Measurements from ENCODE around the gene GMFB. TPM values are rescaled to one million over a fixed set of nuclear protein-coding genes. Genes with fewer than 3 reads are reported as not detected.

Gene GMFB
- total RNA-seq, 5 donors from 2014 or later (not counting 1 experiment from before 2014, with no cell fraction given) = 26.2 to 33.0 (median 27.8) TPM

GRCh38 chr14:54498579-54498978 is 9.8 kb upstream of the GMFB start:
- CTCF ChIA-PET = no interaction called here
- H3K36me3 Mint-ChIP-seq = no peaks in the 10 kb centered on the region

GRCh38 chr14:54498095-54498531 is 9.3 kb upstream of the GMFB start:
- Histone ChIP-seq H3K4me1 (ENCODE audit: control insufficient read depth in 1 of 2, extremely low read depth in 1 of 2, insufficient read depth in 2 of 2, low read length in 2 of 2) (no peaks in the 10 kb centered on the region), H3K27me3 (replicated peaks in 1 of 2; ENCODE audit: control insufficient read depth in 2 of 2, extremely low read depth in 1 of 2, insufficient read depth in 2 of 2, low read length in 1 of 2) (peaks cover 0 to 17% of the 10 kb centered on the region in 2 experiments), H3K27ac (ENCODE audit: low read length) (no peak overlapping the region), H3K4me3 (ENCODE audit: control insufficient read depth in 1 of 2, extremely low read depth in 1 of 2, low read length in 1 of 2) (no peak overlapping the region), H3K9me3 (no peaks in the 10 kb centered on the region), H3K36me3 (ENCODE audit: control insufficient read depth in 2 of 2, extremely low read depth in 1 of 2, insufficient read depth in 1 of 2, low read length in 1 of 2) (no peaks in the 10 kb centered on the region)
- Mint-ChIP-seq H3K27me3 (peaks cover 19 to 27% of the 10 kb centered on the region in 2 donors), H3K4me3 (no peak overlapping the region), H3K9me3 (no peaks in the 10 kb centered on the region), H3K36me3 (no peaks in the 10 kb centered on the region), H3K4me1 (no peaks in the 10 kb centered on the region), H3K27ac (no peak overlapping the region)
- no peak for ATAC-seq (replicated peaks in 1 of 4)
- POLR2A ChIA-PET = no interaction called here
- WGBS (ENCODE audit: insufficient coverage) = 88% methylated on average over 1 of the region's 5 CpGs
- CTCF ChIA-PET = no interaction called here
- DNase-seq = no peak

More at GRCh38 chr14:54498579-54498978, 9.8 kb upstream of the GMFB start:
- H3K9me3 ChIP-seq = no peaks in the 10 kb centered on the region
- peaks cover 19 to 27% of the 10 kb centered on the region in 2 donors for H3K27me3 Mint-ChIP-seq
- DNase-seq (no peak), ATAC-seq (replicated peaks in 1 of 4) (no peak)
- no peaks in the 10 kb centered on the region for H3K4me1 ChIP-seq (ENCODE audit: control insufficient read depth in 1 of 2, extremely low read depth in 1 of 2, insufficient read depth in 2 of 2, low read length in 2 of 2)
- H3K36me3 ChIP-seq (ENCODE audit: control insufficient read depth in 2 of 2, extremely low read depth in 1 of 2, insufficient read depth in 1 of 2, low read length in 1 of 2) = no peaks in the 10 kb centered on the region
- H3K4me1 Mint-ChIP-seq = no peaks in the 10 kb centered on the region
- no peak overlapping the region for H3K27ac ChIP-seq (ENCODE audit: low read length)
- no peaks in the 10 kb centered on the region for H3K9me3 Mint-ChIP-seq
- WGBS (ENCODE audit: insufficient coverage) = 80% methylated on average over 4 of the region's 7 CpGs
- H3K27me3 ChIP-seq (replicated peaks in 1 of 2; ENCODE audit: control insufficient read depth in 2 of 2, extremely low read depth in 1 of 2, insufficient read depth in 2 of 2, low read length in 1 of 2) = peaks cover 0 to 20% of the 10 kb centered on the region in 2 experiments
- no peak overlapping the region for H3K4me3 ChIP-seq (ENCODE audit: control insufficient read depth in 1 of 2, extremely low read depth in 1 of 2, low read length in 1 of 2)
- H3K27ac Mint-ChIP-seq = no peak overlapping the region
- H3K4me3 Mint-ChIP-seq = no peak overlapping the region
- POLR2A ChIA-PET = interaction anchor here in 1 of 2 donors (1.2 kb wide), 1 partner anchor 14 kb away, joined by 4 read pairs; no protein-coding TSS in a partner anchor

- ATAC-seq (replicated peaks in 1 of 4) (no peak), DNase-seq (no peak)
- H3K27me3 ChIP-seq (replicated peaks in 1 of 2; ENCODE audit: control insufficient read depth in 2 of 2, extremely low read depth in 1 of 2, insufficient read depth in 2 of 2, low read length in 1 of 2) = peaks cover 0 to 16% of the 10 kb centered on the region in 2 experiments
- Mint-ChIP-seq H3K27ac (no peak overlapping the region), H3K4me1 (peaks cover 0 to 1% (median 0%) of the 10 kb centered on the region in 3 donors), H3K4me3 (no peak overlapping the region), H3K36me3 (no peaks in the 10 kb centered on the region), H3K27me3 (peaks cover 19 to 24% of the 10 kb centered on the region in 2 donors), H3K9me3 (no peaks in the 10 kb centered on the region)
- no peaks in the 10 kb centered on the region for H3K9me3 ChIP-seq
- no peak overlapping the region for H3K4me3 ChIP-seq (ENCODE audit: control insufficient read depth in 1 of 2, extremely low read depth in 1 of 2, low read length in 1 of 2)
- CTCF ChIA-PET = interaction anchor here (0.6 to 1.2 kb wide), 4 partner anchors 9 to 277 kb away, joined by 3 to 6 read pairs (median 4); partner anchors contain the start of gene GMFB (in 1 of the 2)
- POLR2A ChIA-PET = interaction anchor here in 1 of 2 donors (0.6 kb wide), 1 partner anchor 9 kb away, joined by 5 read pairs; no protein-coding TSS in a partner anchor
- no peaks in the 10 kb centered on the region for H3K36me3 ChIP-seq (ENCODE audit: control insufficient read depth in 2 of 2, extremely low read depth in 1 of 2, insufficient read depth in 1 of 2, low read length in 1 of 2)
- H3K4me1 ChIP-seq (ENCODE audit: control insufficient read depth in 1 of 2, extremely low read depth in 1 of 2, insufficient read depth in 2 of 2, low read length in 2 of 2) = no peaks in the 10 kb centered on the region
- no peak overlapping the region for H3K27ac ChIP-seq (ENCODE audit: low read length)
- 67% methylated on average over 1 of the region's 2 CpGs for WGBS (ENCODE audit: insufficient coverage)
Measured at GRCh38 chr14:54497224-54497623, 8.4 kb upstream of the GMFB start.

- 82% methylated on average over 3 of the region's 13 CpGs for WGBS (ENCODE audit: insufficient coverage)
- POLR2A ChIA-PET = interaction anchor here (0.6 to 0.7 kb wide), 2 partner anchors 94 to 99 kb away, joined by 3 to 8 read pairs; no protein-coding TSS in a partner anchor
- CTCF ChIA-PET = interaction anchor here (0.6 to 1.8 kb wide), 4 partner anchors 16 to 198 kb away, joined by 3 to 12 read pairs (median 8); partner anchors contain the start of gene CGRRF1 (in 1 of the 2)
- Mint-ChIP-seq H3K27me3 (peaks cover 4% of the 10 kb centered on the region in 2 donors), H3K4me1 (peaks cover 12 to 21% (median 20%) of the 10 kb centered on the region in 3 donors), H3K4me3 (no peak overlapping the region), H3K9me3 (no peaks in the 10 kb centered on the region), H3K27ac (no peak overlapping the region), H3K36me3 (no peaks in the 10 kb centered on the region)
- ATAC-seq (replicated peaks in 1 of 4) (no peak), DNase-seq (no peak)
- H3K4me3 ChIP-seq (ENCODE audit: control insufficient read depth in 1 of 2, extremely low read depth in 1 of 2, low read length in 1 of 2) = no peak overlapping the region
- H3K27me3 ChIP-seq (replicated peaks in 1 of 2; ENCODE audit: control insufficient read depth in 2 of 2, extremely low read depth in 1 of 2, insufficient read depth in 2 of 2, low read length in 1 of 2) = no peaks in the 10 kb centered on the region
- peaks cover 0 to 15% of the 10 kb centered on the region in 2 experiments for H3K4me1 ChIP-seq (ENCODE audit: control insufficient read depth in 1 of 2, extremely low read depth in 1 of 2, insufficient read depth in 2 of 2, low read length in 2 of 2)
- H3K9me3 ChIP-seq = no peaks in the 10 kb centered on the region
- H3K36me3 ChIP-seq (ENCODE audit: control insufficient read depth in 2 of 2, extremely low read depth in 1 of 2, insufficient read depth in 1 of 2, low read length in 1 of 2) = no peaks in the 10 kb centered on the region
- H3K27ac ChIP-seq (ENCODE audit: low read length) = no peak overlapping the region
Measured at GRCh38 chr14:54493293-54493692, 4.5 kb upstream of the GMFB start.

- H3K27ac ChIP-seq (ENCODE audit: low read length) = no peak overlapping the region
- peak overlapping the region in 2 of 3 donors; percentile 83 to 89 for H3K4me3 Mint-ChIP-seq
Measured at GRCh38 chr14:54490445-54491175, 1.8 kb upstream of the GMFB start.

GRCh38 chr14:54489731-54490444 is 1.1 kb upstream of the GMFB start:
- POLR2A ChIA-PET = interaction anchor here (0.6 to 4.7 kb wide), 4 partner anchors 19 to 458 kb away, joined by 3 to 27 read pairs (median 7); partner anchors contain the start of gene CGRRF1 (in 1 of the 2)
- Histone ChIP-seq H3K4me1 (ENCODE audit: control insufficient read depth in 1 of 2, extremely low read depth in 1 of 2, insufficient read depth in 2 of 2, low read length in 2 of 2) (peaks cover 5 to 31% of the 10 kb centered on the region in 2 experiments), H3K27me3 (replicated peaks in 1 of 2; ENCODE audit: control insufficient read depth in 2 of 2, extremely low read depth in 1 of 2, insufficient read depth in 2 of 2, low read length in 1 of 2) (no peaks in the 10 kb centered on the region), H3K4me3 (ENCODE audit: control insufficient read depth in 1 of 2, extremely low read depth in 1 of 2, low read length in 1 of 2) (peak overlapping the region in 1 of 2 donors; percentile 78), H3K27ac (ENCODE audit: low read length) (peak overlapping the region; percentile 73), H3K9me3 (no peaks in the 10 kb centered on the region), H3K36me3 (ENCODE audit: control insufficient read depth in 2 of 2, extremely low read depth in 1 of 2, insufficient read depth in 1 of 2, low read length in 1 of 2) (no peaks in the 10 kb centered on the region)
- no peak for ATAC-seq (replicated peaks in 1 of 4)
- no CpG with 5 or more reads among the region's 4 CpGs for WGBS (ENCODE audit: insufficient coverage)
- CTCF ChIA-PET = interaction anchor here (0.7 to 4.0 kb wide), 5 partner anchors 7 to 44 kb away, joined by 3 to 29 read pairs (median 6); partner anchors contain the start of gene CGRRF1 (in 1 of the 2)
- Mint-ChIP-seq H3K4me1 (peaks cover 46 to 52% (median 52%) of the 10 kb centered on the region in 3 donors), H3K27me3 (no peaks in the 10 kb centered on the region), H3K27ac (peak overlapping the region; percentile 89 to 94), H3K4me3 (peak overlapping the region; percentile 83 to 90 (median 89)), H3K36me3 (no peaks in the 10 kb centered on the region), H3K9me3 (no peaks in the 10 kb centered on the region)
- DNase-seq = no peak

More at GRCh38 chr14:54490445-54491175, 1.8 kb upstream of the GMFB start:
- Mint-ChIP-seq H3K4me1 (peaks cover 39 to 45% (median 44%) of the 10 kb centered on the region in 3 donors), H3K9me3 (no peaks in the 10 kb centered on the region), H3K27ac (peak overlapping the region; percentile 28 to 89), H3K27me3 (no peaks in the 10 kb centered on the region), H3K36me3 (no peaks in the 10 kb centered on the region)
- WGBS (ENCODE audit: insufficient coverage) = 29% methylated on average over 1 of the region's 3 CpGs
- Histone ChIP-seq H3K4me1 (ENCODE audit: control insufficient read depth in 1 of 2, extremely low read depth in 1 of 2, insufficient read depth in 2 of 2, low read length in 2 of 2) (peaks cover 4 to 31% of the 10 kb centered on the region in 2 experiments), H3K9me3 (no peaks in the 10 kb centered on the region), H3K4me3 (ENCODE audit: control insufficient read depth in 1 of 2, extremely low read depth in 1 of 2, low read length in 1 of 2) (no peak overlapping the region), H3K36me3 (ENCODE audit: control insufficient read depth in 2 of 2, extremely low read depth in 1 of 2, insufficient read depth in 1 of 2, low read length in 1 of 2) (no peaks in the 10 kb centered on the region), H3K27me3 (replicated peaks in 1 of 2; ENCODE audit: control insufficient read depth in 2 of 2, extremely low read depth in 1 of 2, insufficient read depth in 2 of 2, low read length in 1 of 2) (no peaks in the 10 kb centered on the region)
- DNase-seq (no peak), ATAC-seq (replicated peaks in 1 of 4) (no peak)
- CTCF ChIA-PET = interaction anchor here in 1 of 2 donors (1.1 to 4.0 kb wide), 2 partner anchors 18 to 45 kb away, joined by 3 to 29 read pairs; partner anchors contain the start of gene CGRRF1
- POLR2A ChIA-PET = interaction anchor here (0.8 to 4.7 kb wide), 2 partner anchors 19 kb away, joined by 3 to 27 read pairs; partner anchors contain the start of gene CGRRF1 (in 1 of the 2)
